B cell (primary cell): ENCODE results near the gene GPA33. TPM values are rescaled to one million over a fixed set of nuclear protein-coding genes. Genes with fewer than 3 reads are reported as not detected.
A peak's percentile ranks its signal among the peaks of the same experiment; 100 is the strongest.

Experiments
- ATAC-seq: fragments of 200-7000 bp; cut with Tn5 transposase; one replicate; pipeline ENCODE4 v1.10.0; 2021; ENCODE audit warnings: low read depth, mild to moderate bottlenecking, moderate number of reproducible peaks, moderate library complexity
- CTCF ChIA-PET: fragments of 350-600 bp; sonication (Branson Sonifier 250); formaldehyde crosslinking; loops from one replicate; lab custom pipeline; 2021; ENCODE audit warnings: antibody characterized with exemption, inconsistent platforms; lab: Charles Lee
- POLR2A ChIA-PET: fragments of 350-600 bp; sonication (Branson Sonifier 250); formaldehyde crosslinking; loops from one replicate; lab custom pipeline; 2021; ENCODE audit warnings: antibody characterized with exemption; lab: Charles Lee
- DNase-seq: peaks from one replicate; pipeline ENCODE4 v3.0.0; 2013
- H2AFZ ChIP-seq: 2 replicates; pipeline ENCODE4 v1.6.1; 2012; ENCODE audit warnings: mild to moderate bottlenecking, low read depth, low read length; ENCODE audit not compliant: insufficient read depth, poor library complexity, severe bottlenecking
- H3K27ac ChIP-seq, 2 donors: 1 replicate in 1 of 2; 2 replicates in 1 of 2; pipeline ENCODE4 v1.5.1; 2012 to 2013; ENCODE audit warnings: low read length in 2 of 2, mild to moderate bottlenecking in 2 of 2, moderate library complexity in 1 of 2
- H3K27me3 ChIP-seq, 4 experiments: fragments of 200-600 bp in 1 of 4; sonication (generic) in 1 of 4; replicated peaks in 1 of 4; 1 replicate in 2 of 4; 2 replicates in 2 of 4; pipeline versions ENCODE4 v1.6.1 to v1.7.0; 2013 to 2016; ENCODE audit warnings: low read length in 3 of 4, mild to moderate bottlenecking in 2 of 4, mixed read lengths in 1 of 4, moderate library complexity in 1 of 4; ENCODE audit not compliant: insufficient read depth in 4 of 4, control insufficient read depth in 3 of 4; ENCODE audit errors: control extremely low read depth in 1 of 4
- H3K36me3 ChIP-seq, 2 experiments: replicated peaks in 1 of 2; 1 replicate in 1 of 2; 2 replicates in 1 of 2; pipeline versions ENCODE4 v1.6.1 to v1.7.1; 2013; ENCODE audit warnings: low read length in 1 of 2; ENCODE audit not compliant: insufficient read depth in 2 of 2, control insufficient read depth in 1 of 2; ENCODE audit errors: control extremely low read depth in 1 of 2, extremely low read depth in 1 of 2
- H3K4me1 ChIP-seq, 2 donors: fragments of 200-600 bp in 1 of 2; sonication (generic) in 1 of 2; 1 replicate in 1 of 2; 2 replicates in 1 of 2; pipeline versions ENCODE4 v1.5.1 to v1.6.1; 2013 to 2017; ENCODE audit warnings: low read length in 2 of 2; ENCODE audit not compliant: control insufficient read depth in 2 of 2, insufficient read depth in 2 of 2
- H3K4me2 ChIP-seq: replicated peaks from 2 replicates; pipeline ENCODE3; 2012; ENCODE audit warnings: mild to moderate bottlenecking, low read depth, low read length; ENCODE audit not compliant: poor library complexity, severe bottlenecking
- H3K4me3 ChIP-seq, 5 experiments: fragments of 200-600 bp in 1 of 5; sonication (generic) in 1 of 5; 1 replicate in 3 of 5; 2 replicates in 2 of 5; pipeline versions ENCODE4 v1.5.1 to v1.7.0; 2011 to 2016; ENCODE audit warnings: low read length in 4 of 5, mild to moderate bottlenecking in 4 of 5, low read depth in 2 of 5, control low read depth in 1 of 5, moderate library complexity in 1 of 5; ENCODE audit not compliant: insufficient read depth in 1 of 5; ENCODE audit errors: control extremely low read depth in 1 of 5, extremely low read depth in 1 of 5
- H3K79me2 ChIP-seq: fragments of 200-600 bp; sonication (generic); one replicate; pipeline ENCODE4 v1.6.0; 2016; ENCODE audit warnings: low read length; ENCODE audit not compliant: control insufficient read depth, insufficient read depth
- H3K9ac ChIP-seq: fragments of 200-600 bp; sonication (generic); 2 replicates; pipeline ENCODE4 v1.6.1; 2017; ENCODE audit warnings: mild to moderate bottlenecking, low read length, moderate library complexity
- H3K9me3 ChIP-seq, 3 donors: one replicate each; pipeline versions ENCODE4 v1.6.1 to v1.7.1; 2013; ENCODE audit warnings: low read length in 2 of 3; ENCODE audit not compliant: control insufficient read depth in 2 of 3, insufficient read depth in 1 of 3; ENCODE audit errors: control extremely low read depth in 1 of 3
- H4K20me1 ChIP-seq: 2 replicates; pipeline ENCODE4 v1.6.0; 2012; ENCODE audit warnings: mild to moderate bottlenecking, low read length; ENCODE audit not compliant: insufficient read depth, control insufficient read depth, poor library complexity, severe bottlenecking
- H3K27ac Mint-ChIP-seq: one replicate; pipeline ENCODE4 v1.8.0; 2021; ENCODE audit warnings: mixed read lengths
- H3K27me3 Mint-ChIP-seq: one replicate; pipeline ENCODE4 v1.8.0; 2021; ENCODE audit warnings: mixed read lengths
- H3K4me1 Mint-ChIP-seq: one replicate; pipeline ENCODE4 v1.8.0; 2021; ENCODE audit warnings: mixed read lengths
- H3K4me3 Mint-ChIP-seq: one replicate; pipeline ENCODE4 v1.8.0; 2021; ENCODE audit warnings: mixed read lengths
- H3K9me3 Mint-ChIP-seq: one replicate; pipeline ENCODE4 v1.8.0; 2022; ENCODE audit warnings: mixed read lengths; ENCODE audit not compliant: insufficient read depth
- CTCF ChIP-seq: fragments of 200-600 bp; IDR thresholded peaks from one replicate; pipeline ENCODE4 v1.8.0; 2022; ENCODE audit warnings: antibody characterized with exemption, mild to moderate bottlenecking
- EZH2 ChIP-seq: IDR thresholded peaks from 2 replicates; pipeline ENCODE4 v1.6.1; 2012; ENCODE audit warnings: borderline replicate concordance, low read depth, mild to moderate bottlenecking, moderate library complexity, low read length; ENCODE audit not compliant: insufficient read depth, poor library complexity, severe bottlenecking
- WGBS: methylation state at CpG from one replicate; pipeline ENCODE4 v1.1.5; 2013; ENCODE audit warnings: missing lambda C conversion rate; ENCODE audit not compliant: insufficient coverage; 5-methylcytosine and 5-hydroxymethylcytosine counted together
- intact Hi-C: fragments of 100-400 bp; cut with micrococcal nuclease; formaldehyde crosslinking; loops from one replicate; pipeline ENCODE4 v1.10.0; 2022
- polyA minus RNA-seq: library from RNA; depleted of rRNA, polyadenylated mRNA; stranded (reverse); fragments of >200 nt; gene quantifications from 2 replicates; pipeline ENCODE4 v1.2.3, GENCODE V29; 2012
- polyA plus RNA-seq: library from polyadenylated mRNA; depleted of rRNA; stranded (reverse); fragments of >200 nt; gene quantifications from 2 replicates; pipeline ENCODE4 v1.2.3, GENCODE V29; 2012
- total RNA-seq, 2 donors: library from RNA; stranded (reverse); fragments of 120-200 nt in 1 of 2; gene quantifications; 1 replicate in 1 of 2; 2 replicates in 1 of 2; pipeline versions ENCODE4 v1.2.3 to v1.2.4, GENCODE V29; 2013 to 2022

GPA33 gene
- total RNA-seq (0.34 and 0.91 TPM in 2 replicates), polyA plus RNA-seq (2.4 and 2.5 TPM in 2 replicates), polyA minus RNA-seq (3.1 and 3.8 TPM in 2 replicates)
- total RNA-seq (2013) = 2.0 TPM

- DNase-seq (peak; percentile 70), ATAC-seq (peak; percentile 90)
- POLR2A ChIA-PET = no interaction called here
- H3K79me2 ChIP-seq = no peaks in the 10 kb centered on the region
- H4K20me1 ChIP-seq = no peaks in the 10 kb centered on the region
- peaks cover 16% of the 10 kb centered on the region for H3K4me1 Mint-ChIP-seq
- peaks cover 17 to 18% of the 10 kb centered on the region in 2 donors for H3K4me1 ChIP-seq
- no peaks in the 10 kb centered on the region for H3K27me3 ChIP-seq
- intact Hi-C loops = no loop called here
- H2AFZ ChIP-seq = peak within 1 kb of the TSS; percentile 75
- WGBS = no CpG with 5 or more reads among the region's 1 CpG
- peaks cover 7% of the 10 kb centered on the region for H3K27me3 Mint-ChIP-seq
- peak within 1 kb of the TSS; percentile 86 for H3K27ac Mint-ChIP-seq
- no peak for TF ChIP-seq EZH2
- no peak for TF ChIP-seq CTCF
- no peak within 1 kb of the TSS for H3K4me3 ChIP-seq
- H3K9me3 ChIP-seq = no peaks in the 10 kb centered on the region
- H3K36me3 ChIP-seq = no peaks in the 10 kb centered on the region
- peak within 1 kb of the TSS; percentile 80 to 82 for H3K27ac ChIP-seq
- CTCF ChIA-PET = interaction anchor here (0.8 to 1.6 kb wide), 2 partner anchors 31 to 33 kb away, joined by 3 to 5 read pairs; no protein-coding TSS in a partner anchor
- peak within 1 kb of the TSS; percentile 52 for H3K4me2 ChIP-seq
- H3K9me3 Mint-ChIP-seq = no peaks in the 10 kb centered on the region
- H3K4me3 Mint-ChIP-seq = peak within 1 kb of the TSS; percentile 44
- H3K9ac ChIP-seq = peak within 1 kb of the TSS; percentile 13
These were observed at the start of gene GPA33 for GRCh38 chr1:167090314-167090942. Gene GPA33 (minus strand): TSS chr1:167090377. CDS start chr1:167090287, 90 bp downstream.

- H3K27ac Mint-ChIP-seq = no peak overlapping the region
- H3K79me2 ChIP-seq = no peaks in the 10 kb centered on the region
- no peak for ATAC-seq
- H2AFZ ChIP-seq = no peak overlapping the region
- H4K20me1 ChIP-seq = no peaks in the 10 kb centered on the region
- intact Hi-C loops = no loop called here
- no peak overlapping the region for H3K4me2 ChIP-seq
- H3K27me3 ChIP-seq = peaks cover 0 to 8% (median 2%) of the 10 kb centered on the region in 4 experiments
- H3K4me3 Mint-ChIP-seq = no peak overlapping the region
- H3K4me1 Mint-ChIP-seq = no peaks in the 10 kb centered on the region
- no peak for DNase-seq
- H3K9me3 ChIP-seq = peaks cover 0 to 8% (median 0%) of the 10 kb centered on the region in 3 donors
- H3K4me3 ChIP-seq = no peak overlapping the region
- ChIA-PET POLR2A (no interaction called here), CTCF (no interaction called here)
- no peaks in the 10 kb centered on the region for H3K36me3 ChIP-seq
- H3K9ac ChIP-seq = no peak overlapping the region
- no peak for TF ChIP-seq CTCF
- no peak for TF ChIP-seq EZH2
- peaks cover 1% of the 10 kb centered on the region for H3K9me3 Mint-ChIP-seq
- H3K4me1 ChIP-seq = no peaks in the 10 kb centered on the region
- H3K27me3 Mint-ChIP-seq = peaks cover 8% of the 10 kb centered on the region
- no CpG with 5 or more reads among the region's 1 CpG for WGBS
- no peak overlapping the region for H3K27ac ChIP-seq
These were observed 48.5 kb upstream of the GPA33 start for GRCh38 chr1:167138703-167139102.
